Caco-2 (cell line): ENCODE data around the gene CUL1. TPM values are rescaled to one million over a fixed set of nuclear protein-coding genes. Genes with fewer than 3 reads are reported as not detected.

Experiments used
- BruUV-seq: library from RNA; stranded (reverse); fragments of 400-500 nt; replicated peaks from 2 replicates; lab custom pipeline; 2021; lab: Mats Ljungman, UMichigan
- CTCF ChIA-PET: fragments of 300-600 bp; sonication (Branson Sonifier 250); formaldehyde crosslinking; loops from one replicate; lab custom pipeline; 2022; ENCODE audit warnings: antibody characterized with exemption; lab: Charles Lee
- POLR2A ChIA-PET: fragments of 300-600 bp; sonication (Branson Sonifier 250); formaldehyde crosslinking; loops from one replicate; lab custom pipeline; 2022; ENCODE audit warnings: antibody characterized with exemption; lab: Charles Lee
- DNase-seq, 2 experiments: peaks; one replicate each; pipeline versions ENCODE4 v3.0.0 to v3.0.0-alpha.2; 2020 to 2022
- H3K27me3 ChIP-seq: replicated peaks from 2 replicates; pipeline ENCODE4 v1.6.0; 2011; ENCODE audit warnings: low read length; ENCODE audit not compliant: control insufficient read depth, insufficient read depth
- H3K36me3 ChIP-seq: 2 replicates; pipeline ENCODE4 v1.5.1; 2011; ENCODE audit warnings: low read length; ENCODE audit not compliant: control insufficient read depth, insufficient read depth
- H3K4me1 ChIP-seq: fragments of 250-450 bp; sonication (Bioruptor Pico); 2 replicates; pipeline ENCODE4 v1.5.1; 2020; ENCODE audit warnings: mild to moderate bottlenecking
- H3K4me3 ChIP-seq: 2 replicates; pipeline ENCODE4 v1.5.1; 2011; ENCODE audit warnings: low read depth, mild to moderate bottlenecking, control low read depth, low read length
- H3K9me3 ChIP-seq: fragments of 250-450 bp; sonication (Bioruptor Pico); 2 replicates; pipeline ENCODE4 v1.5.1; 2020; ENCODE audit warnings: mild to moderate bottlenecking, moderate library complexity
- H3K27ac Mint-ChIP-seq: one replicate; pipeline ENCODE4 v1.8.0; 2022; ENCODE audit warnings: mixed read lengths; ENCODE audit not compliant: unreplicated experiment
- H3K27me3 Mint-ChIP-seq: one replicate; pipeline ENCODE4 v1.8.0; 2022; ENCODE audit warnings: mixed read lengths; ENCODE audit not compliant: insufficient read depth, unreplicated experiment
- H3K36me3 Mint-ChIP-seq: one replicate; pipeline ENCODE4 v1.8.0; 2022; ENCODE audit warnings: mild to moderate bottlenecking, mixed read lengths; ENCODE audit not compliant: insufficient read depth, unreplicated experiment
- H3K4me1 Mint-ChIP-seq: one replicate; pipeline ENCODE4 v1.8.0; 2022; ENCODE audit warnings: low read depth, mixed read lengths; ENCODE audit not compliant: unreplicated experiment
- H3K4me3 Mint-ChIP-seq: one replicate; pipeline ENCODE4 v1.8.0; 2022; ENCODE audit warnings: mild to moderate bottlenecking, moderate library complexity, mixed read lengths; ENCODE audit not compliant: unreplicated experiment
- H3K9me3 Mint-ChIP-seq: one replicate; pipeline ENCODE4 v1.8.0; 2022; ENCODE audit warnings: mixed read lengths; ENCODE audit not compliant: unreplicated experiment
- CTCF ChIP-seq, 2 experiments: fragments of 200-600 bp in 1 of 2; IDR thresholded peaks; 1 replicate in 1 of 2; 2 replicates in 1 of 2; pipeline versions ENCODE4 v1.5.1 to v1.8.0; 2011 to 2022; ENCODE audit warnings: antibody characterized with exemption in 1 of 2, control low read depth in 1 of 2, inconsistent platforms in 1 of 2, low read depth in 1 of 2, low read length in 1 of 2, mild to moderate bottlenecking in 1 of 2, moderate library complexity in 1 of 2; ENCODE audit not compliant: insufficient read depth in 1 of 2, severe bottlenecking in 1 of 2, unreplicated experiment in 1 of 2
- intact Hi-C: fragments of 100-400 bp; cut with micrococcal nuclease; formaldehyde crosslinking; loops from one replicate; pipeline ENCODE4 v1.10.0; 2022; ENCODE audit not compliant: unreplicated experiment
- total RNA-seq: library from RNA; stranded (reverse); gene quantifications from 2 replicates; pipeline ENCODE4 v1.2.3, GENCODE V29; 2022

The CUL1 gene
- total RNA-seq, 1 experiment from 2014 or later = 71.9 TPM

DNA sequence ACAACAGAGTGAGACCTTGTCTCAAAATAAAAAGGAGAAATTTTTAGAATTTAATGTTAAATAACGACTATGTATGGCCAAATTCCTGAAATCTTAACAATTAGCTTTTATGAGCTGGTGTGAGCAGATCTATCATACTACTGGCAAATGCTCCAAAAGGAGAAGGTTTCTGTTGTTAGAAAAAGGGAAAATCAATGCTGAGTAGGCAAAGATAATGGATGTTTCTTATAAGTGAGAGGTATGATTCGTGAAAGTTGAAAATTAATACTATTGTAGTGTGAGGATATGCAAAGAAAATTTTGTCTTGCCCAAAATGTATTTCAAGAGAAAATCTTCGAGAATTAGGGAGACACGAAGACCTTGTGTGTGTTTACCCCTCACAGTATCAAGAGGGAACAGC lies 40.8 kb upstream of the CUL1 start:
- CTCF ChIA-PET = no interaction called here
- no peaks in the 10 kb centered on the region for H3K36me3 Mint-ChIP-seq
- H3K4me1 ChIP-seq = no peaks in the 10 kb centered on the region
- H3K27me3 ChIP-seq = no peaks in the 10 kb centered on the region
- H3K36me3 ChIP-seq = no peaks in the 10 kb centered on the region
- H3K4me1 Mint-ChIP-seq = no peaks in the 10 kb centered on the region
- H3K27ac Mint-ChIP-seq = no peak overlapping the region
- intact Hi-C loops = no loop called here
- H3K4me3 Mint-ChIP-seq = no peak overlapping the region
- H3K27me3 Mint-ChIP-seq = no peaks in the 10 kb centered on the region
- POLR2A ChIA-PET = no interaction called here
- no peak for DNase-seq
- no peak for TF ChIP-seq CTCF (IDR thresholded peaks at IDR 0.05; ENCODE audit: insufficient read depth in 1 of 2, low read depth in 1 of 2, low read length in 1 of 2, severe bottlenecking in 1 of 2, unreplicated experiment in 1 of 2)
- no peak overlapping the region for H3K4me3 ChIP-seq
- H3K9me3 ChIP-seq = no peaks in the 10 kb centered on the region
- no peaks in the 10 kb centered on the region for H3K9me3 Mint-ChIP-seq
- no TSS peak for BruUV-seq

DNA sequence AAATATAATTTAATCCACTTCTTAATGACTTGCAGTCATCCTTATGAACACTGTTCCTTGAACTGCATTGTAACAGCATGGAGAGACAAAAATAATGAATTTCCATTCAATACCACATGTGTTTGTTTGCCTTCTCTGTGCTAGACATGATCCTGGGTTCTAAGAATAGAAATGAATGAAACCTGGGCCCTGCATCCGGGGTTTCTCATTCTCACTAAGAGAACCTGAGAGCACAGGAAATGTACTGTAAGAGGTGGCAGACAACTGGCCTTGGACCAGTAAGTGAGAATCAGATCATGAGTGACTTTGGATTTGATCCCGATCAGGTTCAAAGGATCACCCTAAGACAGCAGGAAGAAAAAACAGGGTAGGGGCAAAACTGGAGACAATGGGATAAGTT lies 37.2 kb upstream of the CUL1 start:
- H3K27me3 ChIP-seq = no peaks in the 10 kb centered on the region
- no peak for DNase-seq
- CTCF ChIA-PET = no interaction called here
- Mint-ChIP-seq H3K36me3 (no peaks in the 10 kb centered on the region), H3K4me1 (no peaks in the 10 kb centered on the region), H3K27ac (no peak overlapping the region), H3K9me3 (no peaks in the 10 kb centered on the region), H3K27me3 (no peaks in the 10 kb centered on the region), H3K4me3 (no peak overlapping the region)
- intact Hi-C loops = no loop called here
- no TSS peak for BruUV-seq
- H3K4me3 ChIP-seq = no peak overlapping the region
- no peak for TF ChIP-seq CTCF (IDR thresholded peaks at IDR 0.05; ENCODE audit: insufficient read depth in 1 of 2, low read depth in 1 of 2, low read length in 1 of 2, severe bottlenecking in 1 of 2, unreplicated experiment in 1 of 2)
- H3K36me3 ChIP-seq = no peaks in the 10 kb centered on the region
- POLR2A ChIA-PET = no interaction called here
- H3K4me1 ChIP-seq = no peaks in the 10 kb centered on the region
- no peaks in the 10 kb centered on the region for H3K9me3 ChIP-seq

GRCh38 chr7:148662646-148663045 lies 36.1 kb upstream of the CUL1 start:
- CTCF ChIA-PET = no interaction called here
- intact Hi-C loops = no loop called here

More at GRCh38 chr7:148662646-148663045, 36.1 kb upstream of the CUL1 start:
- POLR2A ChIA-PET = no interaction called here
- Histone ChIP-seq H3K27me3 (no peaks in the 10 kb centered on the region), H3K36me3 (no peaks in the 10 kb centered on the region), H3K4me3 (no peak overlapping the region), H3K9me3 (no peaks in the 10 kb centered on the region), H3K4me1 (no peaks in the 10 kb centered on the region)
- Mint-ChIP-seq H3K36me3 (no peaks in the 10 kb centered on the region), H3K27ac (no peak overlapping the region), H3K4me3 (no peak overlapping the region), H3K9me3 (no peaks in the 10 kb centered on the region), H3K27me3 (no peaks in the 10 kb centered on the region), H3K4me1 (no peaks in the 10 kb centered on the region)
- no peak for TF ChIP-seq CTCF (IDR thresholded peaks at IDR 0.05; ENCODE audit: insufficient read depth in 1 of 2, low read depth in 1 of 2, low read length in 1 of 2, severe bottlenecking in 1 of 2, unreplicated experiment in 1 of 2)
- no TSS peak for BruUV-seq
- no peak for DNase-seq
